Mucosa of stomach (tissue), 1 donor: ENCODE data around the gene S100A12.
"Not testable (repeated sequence)": the region's sequence is repeated elsewhere in the genome, so short reads cannot be mapped to it uniquely, and the experiment has no call there.

ENCODE experiments used
- H3K27me3 ChIP-seq: one replicate; pipeline ENCODE4 v1.7.0; 2013; ENCODE audit warnings: mild to moderate bottlenecking, low read length; ENCODE audit not compliant: control insufficient read depth, insufficient read depth
- H3K36me3 ChIP-seq: one replicate; pipeline ENCODE4 v1.7.0; 2013; ENCODE audit warnings: low read length; ENCODE audit not compliant: control insufficient read depth, insufficient read depth
- H3K4me1 ChIP-seq: one replicate; pipeline ENCODE4 v1.7.0; 2013; ENCODE audit warnings: mild to moderate bottlenecking, low read length; ENCODE audit not compliant: control insufficient read depth, insufficient read depth
- H3K4me3 ChIP-seq: one replicate; pipeline ENCODE4 v1.7.0; 2013; ENCODE audit warnings: low read length
- H3K9ac ChIP-seq: one replicate; pipeline ENCODE4 v1.7.0; 2013; ENCODE audit warnings: mild to moderate bottlenecking, low read length, moderate library complexity
- H3K9me3 ChIP-seq: one replicate; pipeline ENCODE4 v1.7.0; 2013; ENCODE audit warnings: mild to moderate bottlenecking, low read length, moderate library complexity; ENCODE audit not compliant: control insufficient read depth
- donor health status: Pancreatic carcinoma.

Gene S100A12

GRCh38 chr1:153375511-153375910 lies at the start of gene S100A12:
TSS of gene S100A12 (minus strand) at chr1:153375621. CDS start at chr1:153374592, 1,029 bp downstream.
- no peaks in the 10 kb centered on the region for H3K4me1 ChIP-seq
- H3K27me3 ChIP-seq: no peaks in the 10 kb centered on the region
- no peaks in the 10 kb centered on the region for H3K9me3 ChIP-seq
- H3K36me3 ChIP-seq: no peaks in the 10 kb centered on the region
- no peak within 1 kb of the TSS for H3K9ac ChIP-seq
- no peak within 1 kb of the TSS for H3K4me3 ChIP-seq

GRCh38 chr1:153422450-153423068 lies 47.1 kb upstream of the S100A12 start:
- Histone ChIP-seq H3K36me3 (no peaks in the 10 kb centered on the region), H3K27me3 (no peaks in the 10 kb centered on the region), H3K9me3 (no peaks in the 10 kb centered on the region), H3K4me3 (no peak overlapping the region), H3K9ac (no peak overlapping the region), H3K4me1 (no peaks in the 10 kb centered on the region)

DNA sequence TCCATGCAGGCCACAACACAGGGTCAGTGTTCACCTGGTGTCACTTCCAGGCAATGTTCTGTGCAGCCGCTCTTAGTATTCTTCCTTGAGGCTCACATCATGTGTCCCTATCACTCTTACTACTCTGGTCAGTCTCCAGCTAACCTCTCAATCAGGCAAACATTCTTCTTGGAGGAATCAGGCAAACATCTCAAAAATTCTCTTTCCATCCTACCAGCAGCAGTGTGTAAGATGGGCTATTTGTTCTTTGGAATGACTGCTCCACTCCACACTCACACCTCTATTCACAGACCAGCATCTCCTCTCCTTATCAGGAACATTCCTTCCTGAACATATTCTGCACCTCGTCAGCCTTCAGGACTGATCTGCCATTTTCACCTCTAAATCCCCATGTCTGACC lies 44.9 kb upstream of the S100A12 start:
- H3K9ac ChIP-seq: no peak overlapping the region
- H3K9me3 ChIP-seq: no peaks in the 10 kb centered on the region
- no peaks in the 10 kb centered on the region for H3K27me3 ChIP-seq
- no peaks in the 10 kb centered on the region for H3K4me1 ChIP-seq
- no peaks in the 10 kb centered on the region for H3K36me3 ChIP-seq
- H3K4me3 ChIP-seq: no peak overlapping the region

DNA sequence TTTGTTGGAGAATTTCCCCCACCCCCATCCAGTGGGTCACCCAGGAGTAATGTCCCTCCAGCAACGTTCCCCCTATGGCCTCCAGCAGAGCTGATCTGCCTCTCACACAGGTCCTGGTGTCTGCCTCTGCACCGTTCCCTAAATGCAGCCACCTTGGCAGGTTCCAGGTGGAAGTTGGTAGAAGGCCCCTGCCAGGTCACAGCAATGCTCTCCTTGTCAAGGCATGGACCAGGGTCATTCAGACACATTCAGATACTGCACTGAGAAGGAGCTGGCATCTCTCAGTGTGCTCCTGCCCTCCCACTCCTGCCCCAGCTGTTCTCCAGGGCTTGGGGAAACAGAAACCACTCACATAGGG lies 44.0 kb upstream of the S100A12 start:
- H3K4me1 ChIP-seq, H3K27me3 ChIP-seq, H3K9ac ChIP-seq, H3K4me3 ChIP-seq, H3K9me3 ChIP-seq, H3K36me3 ChIP-seq: not testable (repeated sequence)

DNA sequence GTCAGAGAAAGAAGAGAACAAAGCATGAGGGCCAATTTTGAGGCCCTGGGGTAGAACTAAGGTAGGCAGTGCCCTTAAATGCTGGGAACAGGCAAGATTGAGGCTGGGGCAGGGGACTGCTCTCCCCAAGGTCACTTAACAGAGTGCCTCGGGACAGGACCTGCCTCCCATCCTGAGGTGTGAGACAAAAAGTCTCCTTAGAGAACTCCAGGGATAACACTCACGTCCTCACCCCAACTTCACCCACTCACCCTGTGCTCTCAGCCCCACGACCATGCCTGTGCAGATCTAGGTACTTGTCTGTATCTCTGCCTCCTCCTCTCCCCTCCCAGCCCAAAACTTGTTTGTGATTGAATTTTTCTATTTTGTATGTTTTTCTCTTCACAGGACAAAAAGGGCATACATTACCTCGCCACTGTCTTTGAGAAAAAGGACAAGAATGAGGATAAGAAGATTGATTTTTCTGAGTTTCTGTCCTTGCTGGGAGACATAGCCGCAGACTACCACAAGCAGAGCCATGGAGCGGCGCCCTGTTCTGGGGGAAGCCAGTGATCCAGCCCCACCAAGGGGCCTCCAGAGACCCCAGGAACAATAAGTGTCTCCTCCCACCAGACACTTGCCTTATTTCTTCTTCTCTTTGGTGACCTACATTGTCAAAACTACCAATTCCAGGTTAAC lies 43.5 kb upstream of the S100A12 start:
- H3K4me3 ChIP-seq, H3K27me3 ChIP-seq, H3K36me3 ChIP-seq, H3K9me3 ChIP-seq, H3K9ac ChIP-seq, H3K4me1 ChIP-seq: not testable (repeated sequence)

- H3K9me3 ChIP-seq: no peaks in the 10 kb centered on the region
- no peaks in the 10 kb centered on the region for H3K36me3 ChIP-seq
- no peak overlapping the region for H3K9ac ChIP-seq
- H3K4me3 ChIP-seq: no peak overlapping the region
- no peaks in the 10 kb centered on the region for H3K27me3 ChIP-seq
- no peaks in the 10 kb centered on the region for H3K4me1 ChIP-seq
These were observed 41.9 kb upstream of the S100A12 start for GRCh38 chr1:153417136-153417888.

DNA sequence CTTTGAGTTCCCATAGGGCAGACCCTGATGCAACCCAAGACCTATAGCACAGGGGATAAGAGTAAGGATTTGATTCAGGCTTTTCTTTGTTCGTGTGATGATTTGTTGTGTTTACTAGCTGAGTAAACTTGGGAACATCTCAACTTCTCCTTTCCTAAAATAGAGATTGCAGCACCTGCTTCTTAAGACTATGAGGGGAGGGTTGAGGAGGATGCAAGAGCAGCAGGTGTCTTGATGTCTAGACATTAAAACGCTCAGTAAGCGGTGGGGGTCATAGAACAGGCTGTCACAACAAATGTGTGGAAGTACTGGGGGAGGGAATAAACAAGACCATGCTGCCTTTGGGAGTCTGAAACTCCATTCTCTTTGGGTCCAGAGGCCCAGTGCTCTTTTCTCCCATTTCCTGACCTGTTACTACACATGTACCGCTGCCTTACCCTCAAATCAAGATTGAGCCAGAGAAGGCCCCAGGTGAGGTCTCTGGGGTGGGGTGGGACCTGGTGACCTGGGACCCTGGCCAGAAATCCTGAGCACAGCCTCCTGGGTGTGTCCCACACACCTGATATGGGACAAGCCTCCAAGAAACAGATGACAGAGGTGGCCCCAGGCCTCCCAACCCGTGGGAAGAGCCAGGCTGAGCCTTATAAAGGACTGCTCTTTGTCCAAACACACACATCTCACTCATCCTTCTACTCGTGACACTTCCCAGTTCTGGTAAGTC lies 40.6 kb upstream of the S100A12 start, which contains the start of gene S100A7A:
S100A7A (plus strand) TSS at position 671 of the 721 bp plus-strand sequence. CDS start 1,563 bp downstream, outside the sequence.
- no peaks in the 10 kb centered on the region for H3K4me1 ChIP-seq
- no peaks in the 10 kb centered on the region for H3K36me3 ChIP-seq
- no peaks in the 10 kb centered on the region for H3K27me3 ChIP-seq
- no peaks in the 10 kb centered on the region for H3K9me3 ChIP-seq
- no peak within 1 kb of the TSS for H3K9ac ChIP-seq
- no peak within 1 kb of the TSS for H3K4me3 ChIP-seq

GRCh38 chr1:153413961-153414360 lies 38.5 kb upstream of the S100A12 start:
- H3K27me3 ChIP-seq, H3K4me1 ChIP-seq: not testable (repeated sequence)

GRCh38 chr1:153407274-153407673 lies 31.9 kb upstream of the S100A12 start:
- not testable (repeated sequence) for H3K4me3 ChIP-seq, H3K36me3 ChIP-seq, H3K4me1 ChIP-seq, H3K9ac ChIP-seq, H3K9me3 ChIP-seq, H3K27me3 ChIP-seq

More at GRCh38 chr1:153413961-153414360, 38.5 kb upstream of the S100A12 start:
- not testable (repeated sequence) for H3K9me3 ChIP-seq, H3K9ac ChIP-seq, H3K4me3 ChIP-seq, H3K36me3 ChIP-seq

GRCh38 chr1:153405825-153406599 lies 30.6 kb upstream of the S100A12 start:
- not testable (repeated sequence) for H3K4me1 ChIP-seq, H3K9ac ChIP-seq, H3K27me3 ChIP-seq, H3K9me3 ChIP-seq, H3K36me3 ChIP-seq, H3K4me3 ChIP-seq

GRCh38 chr1:153404768-153405167 lies 29.3 kb upstream of the S100A12 start:
- Histone ChIP-seq H3K4me1 (no peaks in the 10 kb centered on the region), H3K36me3 (no peaks in the 10 kb centered on the region), H3K4me3 (no peak overlapping the region), H3K9ac (no peak overlapping the region), H3K9me3 (no peaks in the 10 kb centered on the region), H3K27me3 (no peaks in the 10 kb centered on the region)
